ENCODE data around the gene ARHGAP32. TPM values are rescaled to one million over a fixed set of nuclear protein-coding genes. Genes with fewer than 3 reads are reported as not detected.

The ARHGAP32 gene
- polyA plus RNA-seq, 4 donors, result 8.9 to 17.2 (median 16.7) TPM

DNA sequence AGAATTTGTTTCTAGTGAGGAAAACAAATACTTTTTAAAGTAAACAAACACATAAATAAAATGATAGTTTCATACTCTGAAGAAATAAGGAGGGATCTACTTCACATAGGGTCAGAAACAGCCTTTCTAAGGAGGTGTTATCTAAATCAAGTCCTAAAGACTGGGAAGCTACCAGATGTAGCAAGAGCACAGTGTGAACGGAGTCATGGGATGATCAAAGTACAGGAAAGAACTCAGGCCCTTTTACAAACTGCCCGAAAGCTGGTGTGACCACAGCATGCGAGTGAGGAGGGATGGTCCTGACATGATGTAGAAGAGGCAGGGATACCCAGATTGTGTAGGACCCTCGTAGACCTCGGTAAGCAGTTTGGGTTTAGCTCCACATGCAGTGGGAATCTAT lies 102.8 kb downstream of the ARHGAP32 start:
- WGBS, 3 donors, result 82 to 88% (median 85%) methylated on average over 5 of the region's 5 CpGs
- no peaks in the 10 kb centered on the region for H3K4me1 ChIP-seq (ENCODE audit: control insufficient read depth in 3 of 3, insufficient read depth in 2 of 3, low read depth in 1 of 3, low read length in 2 of 3)
- no peaks in the 10 kb centered on the region for H3K36me3 ChIP-seq (ENCODE audit: control insufficient read depth in 3 of 3, insufficient read depth in 2 of 3, low read depth in 1 of 3, low read length in 3 of 3)
- peak in 1 of 2 donors; percentile 17 for DNase-seq
- no peak for FAIRE-seq
- H3K27ac ChIP-seq (ENCODE audit: low read depth in 1 of 3, low read length in 2 of 3), result no peak overlapping the region
- peaks cover 0 to 5% of the 10 kb centered on the region in 2 donors for H3K9me3 ChIP-seq (ENCODE audit: control insufficient read depth in 2 of 2, insufficient read depth in 1 of 2, low read depth in 1 of 2, low read length in 1 of 2)
- no peaks in the 10 kb centered on the region for H3K27me3 ChIP-seq (ENCODE audit: control insufficient read depth in 3 of 3, insufficient read depth in 3 of 3, low read length in 3 of 3)
- H3K4me3 ChIP-seq (ENCODE audit: low read depth in 1 of 3, low read length in 3 of 3), result no peak overlapping the region

DNA sequence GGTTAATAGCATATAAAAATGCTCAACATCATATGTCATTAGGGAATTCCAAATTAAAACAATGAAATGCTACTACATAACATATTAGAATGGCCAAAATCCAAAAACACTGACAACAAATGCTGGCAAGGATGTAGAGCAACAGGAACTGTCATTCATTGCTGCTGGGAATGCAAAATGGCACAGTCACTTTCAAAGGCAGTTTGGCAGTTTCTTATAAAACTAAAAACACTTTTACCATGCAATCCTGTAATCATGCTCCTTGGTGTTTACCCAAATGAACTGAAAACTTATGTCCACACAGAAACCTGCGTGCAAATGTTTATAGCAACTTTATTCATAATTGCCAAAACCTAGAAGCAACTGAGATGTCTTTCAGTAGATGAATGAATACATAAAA lies 105.1 kb downstream of the ARHGAP32 start:
- Histone ChIP-seq H3K36me3 (ENCODE audit: control insufficient read depth in 3 of 3, insufficient read depth in 2 of 3, low read depth in 1 of 3, low read length in 3 of 3) (no peaks in the 10 kb centered on the region), H3K9me3 (ENCODE audit: control insufficient read depth in 2 of 2, insufficient read depth in 1 of 2, low read depth in 1 of 2, low read length in 1 of 2) (peaks cover 0 to 5% of the 10 kb centered on the region in 2 donors), H3K4me3 (ENCODE audit: low read depth in 1 of 3, low read length in 3 of 3) (no peak overlapping the region), H3K4me1 (ENCODE audit: control insufficient read depth in 3 of 3, insufficient read depth in 2 of 3, low read depth in 1 of 3, low read length in 2 of 3) (no peaks in the 10 kb centered on the region), H3K27ac (ENCODE audit: low read depth in 1 of 3, low read length in 2 of 3) (no peak overlapping the region), H3K27me3 (ENCODE audit: control insufficient read depth in 3 of 3, insufficient read depth in 3 of 3, low read length in 3 of 3) (no peaks in the 10 kb centered on the region)
- DNase-seq (no peak), FAIRE-seq (no peak)
- WGBS, 3 donors, result 77 to 94% (median 93%) methylated on average over 1 of the region's 1 CpG

GRCh38 chr11:129077191-129077590 lies 114.9 kb downstream of the ARHGAP32 start:
- H3K4me3 ChIP-seq (ENCODE audit: low read depth in 1 of 3, low read length in 3 of 3), result no peak overlapping the region
- H3K4me1 ChIP-seq (ENCODE audit: control insufficient read depth in 3 of 3, insufficient read depth in 2 of 3, low read depth in 1 of 3, low read length in 2 of 3), result no peaks in the 10 kb centered on the region
- 83 to 91% (median 85%) methylated on average over 5 of the region's 5 CpGs for WGBS, 3 donors
- DNase-seq, result no peak
- peaks cover 0 to 11% of the 10 kb centered on the region in 2 donors for H3K9me3 ChIP-seq (ENCODE audit: control insufficient read depth in 2 of 2, insufficient read depth in 1 of 2, low read depth in 1 of 2, low read length in 1 of 2)
- H3K27me3 ChIP-seq (ENCODE audit: control insufficient read depth in 3 of 3, insufficient read depth in 3 of 3, low read length in 3 of 3), result no peaks in the 10 kb centered on the region
- FAIRE-seq, result no peak
- no peak overlapping the region for H3K27ac ChIP-seq (ENCODE audit: low read depth in 1 of 3, low read length in 2 of 3)
- no peaks in the 10 kb centered on the region for H3K36me3 ChIP-seq (ENCODE audit: control insufficient read depth in 3 of 3, insufficient read depth in 2 of 3, low read depth in 1 of 3, low read length in 3 of 3)

DNA sequence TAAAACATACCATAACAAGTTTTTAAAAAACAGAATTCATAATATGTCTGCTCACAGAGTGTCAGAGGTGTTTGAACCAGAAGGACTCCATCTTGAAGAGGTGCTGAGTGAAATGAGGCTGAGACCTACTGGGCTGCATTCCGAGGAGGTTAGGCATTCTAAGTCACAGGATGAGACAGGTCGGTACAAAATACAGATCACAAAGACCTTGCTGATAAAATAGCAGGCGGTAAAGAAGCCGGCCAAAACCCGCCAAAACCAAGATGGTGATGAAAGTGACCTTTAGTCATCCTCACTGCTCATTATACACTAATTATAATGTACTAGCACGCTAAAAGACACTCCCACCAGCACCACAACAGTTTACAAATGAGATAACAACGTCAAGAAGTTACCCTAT lies 116.4 kb downstream of the ARHGAP32 start:
- peaks cover 0 to 11% of the 10 kb centered on the region in 2 donors for H3K9me3 ChIP-seq (ENCODE audit: control insufficient read depth in 2 of 2, insufficient read depth in 1 of 2, low read depth in 1 of 2, low read length in 1 of 2)
- H3K4me1 ChIP-seq (ENCODE audit: control insufficient read depth in 3 of 3, insufficient read depth in 2 of 3, low read depth in 1 of 3, low read length in 2 of 3), result no peaks in the 10 kb centered on the region
- no peaks in the 10 kb centered on the region for H3K27me3 ChIP-seq (ENCODE audit: control insufficient read depth in 3 of 3, insufficient read depth in 3 of 3, low read length in 3 of 3)
- 87 to 90% (median 89%) methylated on average over 7 of the region's 7 CpGs for WGBS, 3 donors
- no peak for FAIRE-seq
- no peak overlapping the region for H3K4me3 ChIP-seq (ENCODE audit: low read depth in 1 of 3, low read length in 3 of 3)
- no peak for DNase-seq
- no peak overlapping the region for H3K27ac ChIP-seq (ENCODE audit: low read depth in 1 of 3, low read length in 2 of 3)
- no peaks in the 10 kb centered on the region for H3K36me3 ChIP-seq (ENCODE audit: control insufficient read depth in 3 of 3, insufficient read depth in 2 of 3, low read depth in 1 of 3, low read length in 3 of 3)

DNA sequence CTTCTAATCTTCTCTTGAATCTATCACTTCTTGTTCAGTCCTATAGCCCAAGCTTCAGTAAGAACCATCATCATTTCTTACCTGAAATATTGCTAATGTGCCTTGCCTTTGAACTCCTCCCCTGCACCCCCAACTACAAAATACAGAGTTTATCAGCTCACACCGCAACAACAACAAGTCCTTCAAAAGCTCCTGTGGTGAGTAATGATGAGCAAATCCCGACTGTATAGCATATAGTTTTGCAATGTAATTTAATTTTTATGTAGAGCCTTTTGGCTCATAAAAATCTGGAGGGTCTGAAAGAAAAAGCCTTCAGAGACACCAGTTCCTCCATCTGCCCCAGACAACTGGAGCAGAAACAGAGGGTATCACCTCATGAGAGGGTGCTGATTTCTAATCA lies 124.7 kb downstream of the ARHGAP32 start:
- no peaks in the 10 kb centered on the region for H3K27me3 ChIP-seq (ENCODE audit: control insufficient read depth in 3 of 3, insufficient read depth in 3 of 3, low read length in 3 of 3)
- no peak overlapping the region for H3K4me3 ChIP-seq (ENCODE audit: low read depth in 1 of 3, low read length in 3 of 3)
- 88 to 93% (median 92%) methylated on average over 2 of the region's 2 CpGs for WGBS, 3 donors
- DNase-seq (no peak), FAIRE-seq (no peak)
- H3K27ac ChIP-seq (ENCODE audit: low read depth in 1 of 3, low read length in 2 of 3), result no peak overlapping the region
- no peaks in the 10 kb centered on the region for H3K9me3 ChIP-seq (ENCODE audit: control insufficient read depth in 2 of 2, insufficient read depth in 1 of 2, low read depth in 1 of 2, low read length in 1 of 2)
- peaks cover 0 to 2% (median 0%) of the 10 kb centered on the region in 3 donors for H3K36me3 ChIP-seq (ENCODE audit: control insufficient read depth in 3 of 3, insufficient read depth in 2 of 3, low read depth in 1 of 3, low read length in 3 of 3)
- H3K4me1 ChIP-seq (ENCODE audit: control insufficient read depth in 3 of 3, insufficient read depth in 2 of 3, low read depth in 1 of 3, low read length in 2 of 3), result no peaks in the 10 kb centered on the region

DNA sequence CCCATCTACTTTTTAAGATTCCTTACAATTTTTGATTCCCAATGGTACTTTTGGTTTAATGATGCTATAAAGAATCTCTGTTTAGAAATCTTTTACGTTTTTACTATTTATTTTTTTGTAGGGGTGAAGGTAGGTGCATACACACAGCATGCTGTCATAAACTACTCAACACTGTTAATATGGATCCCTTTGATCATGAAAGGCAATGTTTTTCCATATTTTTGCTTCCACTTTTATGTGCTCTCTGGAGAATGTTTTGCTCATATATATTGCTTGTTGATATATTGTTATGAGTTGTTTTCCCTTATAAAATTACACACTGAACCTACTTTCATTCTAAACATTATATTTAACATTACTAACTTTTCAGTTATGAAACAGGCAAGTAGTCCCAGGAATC lies 125.9 kb downstream of the ARHGAP32 start:
- Histone ChIP-seq H3K4me3 (ENCODE audit: low read depth in 1 of 3, low read length in 3 of 3) (no peak overlapping the region), H3K36me3 (ENCODE audit: control insufficient read depth in 3 of 3, insufficient read depth in 2 of 3, low read depth in 1 of 3, low read length in 3 of 3) (peaks cover 0 to 2% (median 0%) of the 10 kb centered on the region in 3 donors), H3K27me3 (ENCODE audit: control insufficient read depth in 3 of 3, insufficient read depth in 3 of 3, low read length in 3 of 3) (no peaks in the 10 kb centered on the region), H3K4me1 (ENCODE audit: control insufficient read depth in 3 of 3, insufficient read depth in 2 of 3, low read depth in 1 of 3, low read length in 2 of 3) (no peaks in the 10 kb centered on the region), H3K9me3 (ENCODE audit: control insufficient read depth in 2 of 2, insufficient read depth in 1 of 2, low read depth in 1 of 2, low read length in 1 of 2) (no peaks in the 10 kb centered on the region), H3K27ac (ENCODE audit: low read depth in 1 of 3, low read length in 2 of 3) (no peak overlapping the region)
- DNase-seq (no peak), FAIRE-seq (no peak)
- 78 to 85% (median 81%) methylated on average over 1 of the region's 1 CpG for WGBS, 3 donors

GRCh38 chr11:129063118-129063517 lies 129.0 kb downstream of the ARHGAP32 start:
- H3K9me3 ChIP-seq (ENCODE audit: control insufficient read depth in 2 of 2, insufficient read depth in 1 of 2, low read depth in 1 of 2, low read length in 1 of 2), result no peaks in the 10 kb centered on the region

DNA sequence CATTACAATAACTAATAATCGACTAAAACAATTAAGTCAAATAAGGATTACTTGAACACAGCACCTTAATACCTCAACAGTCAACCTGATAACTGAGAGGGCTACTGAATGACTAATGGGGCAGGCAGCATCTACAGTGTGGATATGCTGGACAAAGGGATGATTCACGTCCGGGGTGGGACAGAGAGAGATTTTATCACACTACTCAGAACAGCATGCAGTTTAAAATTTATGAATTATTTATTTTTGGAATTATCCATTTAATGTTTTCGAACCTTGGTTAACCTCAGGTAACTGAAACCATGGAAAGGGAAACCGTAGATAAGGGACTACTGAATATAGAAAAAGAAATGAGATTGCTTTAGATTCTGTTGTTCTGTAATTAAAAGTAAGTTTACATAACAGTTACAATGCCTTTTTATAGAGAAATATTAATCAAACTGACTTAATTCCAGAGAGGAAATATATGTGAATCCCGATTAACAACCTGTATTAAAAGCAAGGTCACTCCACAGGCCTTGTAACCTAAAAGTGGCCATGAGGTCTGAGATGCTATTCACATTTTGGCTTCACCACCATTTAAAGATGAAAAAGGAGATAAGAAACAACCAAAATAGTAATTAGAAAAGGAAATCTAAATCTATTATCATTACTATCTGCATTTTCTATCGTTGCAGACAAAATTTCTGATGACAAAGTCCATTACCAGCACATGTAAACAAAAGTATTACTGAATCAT lies 130.5 kb downstream of the ARHGAP32 start:
- Histone ChIP-seq H3K9me3 (ENCODE audit: control insufficient read depth in 2 of 2, insufficient read depth in 1 of 2, low read depth in 1 of 2, low read length in 1 of 2) (no peaks in the 10 kb centered on the region), H3K36me3 (ENCODE audit: control insufficient read depth in 3 of 3, insufficient read depth in 2 of 3, low read depth in 1 of 3, low read length in 3 of 3) (peaks cover 0 to 8% (median 2%) of the 10 kb centered on the region in 3 donors), H3K4me3 (ENCODE audit: low read depth in 1 of 3, low read length in 3 of 3) (no peak overlapping the region), H3K27me3 (ENCODE audit: control insufficient read depth in 3 of 3, insufficient read depth in 3 of 3, low read length in 3 of 3) (no peaks in the 10 kb centered on the region), H3K4me1 (ENCODE audit: control insufficient read depth in 3 of 3, insufficient read depth in 2 of 3, low read depth in 1 of 3, low read length in 2 of 3) (no peaks in the 10 kb centered on the region), H3K27ac (ENCODE audit: low read depth in 1 of 3, low read length in 2 of 3) (no peak overlapping the region)
- DNase-seq, result no peak
- 74 to 84% (median 76%) methylated on average over 7 of the region's 7 CpGs for WGBS, 3 donors
- FAIRE-seq, result no peak

More at GRCh38 chr11:129063118-129063517, 129.0 kb downstream of the ARHGAP32 start:
- no peaks in the 10 kb centered on the region for H3K4me1 ChIP-seq (ENCODE audit: control insufficient read depth in 3 of 3, insufficient read depth in 2 of 3, low read depth in 1 of 3, low read length in 2 of 3)
- no peaks in the 10 kb centered on the region for H3K27me3 ChIP-seq (ENCODE audit: control insufficient read depth in 3 of 3, insufficient read depth in 3 of 3, low read length in 3 of 3)
- FAIRE-seq (no peak), DNase-seq (no peak)
- H3K4me3 ChIP-seq (ENCODE audit: low read depth in 1 of 3, low read length in 3 of 3), result no peak overlapping the region
- H3K27ac ChIP-seq (ENCODE audit: low read depth in 1 of 3, low read length in 2 of 3), result no peak overlapping the region
- H3K36me3 ChIP-seq (ENCODE audit: control insufficient read depth in 3 of 3, insufficient read depth in 2 of 3, low read depth in 1 of 3, low read length in 3 of 3), result peaks cover 0 to 2% (median 2%) of the 10 kb centered on the region in 3 donors

DNA sequence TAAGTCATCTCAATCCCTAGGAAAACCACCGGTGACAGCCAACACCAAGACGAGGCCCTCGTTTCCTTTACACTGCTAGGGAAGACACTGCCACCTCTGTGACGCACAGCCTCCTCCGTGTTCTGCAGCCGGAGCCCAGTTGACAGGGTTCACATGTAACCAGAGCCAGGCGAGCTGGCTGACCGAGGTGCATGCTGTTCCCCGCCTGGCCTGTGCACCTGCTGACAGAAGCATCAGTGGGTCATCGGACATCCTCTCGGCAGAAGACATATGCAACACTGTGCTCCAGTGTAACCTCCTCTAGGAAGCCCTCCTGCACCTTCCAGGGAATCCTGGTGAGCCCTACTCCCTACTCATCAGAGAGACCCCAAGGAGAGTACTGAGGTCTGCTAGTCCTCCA lies 135.2 kb downstream of the ARHGAP32 start:
- Histone ChIP-seq H3K4me3 (ENCODE audit: low read depth in 1 of 3, low read length in 3 of 3) (no peak overlapping the region), H3K36me3 (ENCODE audit: control insufficient read depth in 3 of 3, insufficient read depth in 2 of 3, low read depth in 1 of 3, low read length in 3 of 3) (peaks cover 0 to 13% (median 0%) of the 10 kb centered on the region in 3 donors), H3K27me3 (ENCODE audit: control insufficient read depth in 3 of 3, insufficient read depth in 3 of 3, low read length in 3 of 3) (no peaks in the 10 kb centered on the region), H3K9me3 (ENCODE audit: control insufficient read depth in 2 of 2, insufficient read depth in 1 of 2, low read depth in 1 of 2, low read length in 1 of 2) (no peaks in the 10 kb centered on the region), H3K4me1 (ENCODE audit: control insufficient read depth in 3 of 3, insufficient read depth in 2 of 3, low read depth in 1 of 3, low read length in 2 of 3) (no peaks in the 10 kb centered on the region), H3K27ac (ENCODE audit: low read depth in 1 of 3, low read length in 2 of 3) (no peak overlapping the region)
- FAIRE-seq (no peak), DNase-seq (no peak)
- 94 to 100% (median 97%) methylated on average over 11 of the region's 11 CpGs for WGBS, 3 donors

Measured in small intestine (tissue), 7 donors.